Measurements from ENCODE around the gene NFATC4.

- TF ChIP-seq EZH2 (IDR thresholded peaks at IDR 0.05): no peak
- no peak for TF ChIP-seq CTCF (IDR thresholded peaks at IDR 0.05 in 2 of 3, conservative IDR thresholded peaks at IDR 0.05 in 1 of 3; ENCODE audit: borderline replicate concordance in 1 of 3, insufficient read depth in 1 of 3, low read depth in 2 of 3, low read length in 2 of 3)
- peak; percentile 50 for TF ChIP-seq YY1 (IDR thresholded peaks at IDR 0.05; ENCODE audit: extremely low read depth, insufficient replicate concordance, low read depth, low read length)
- peak; percentile 51 for TF ChIP-seq JUND (IDR thresholded peaks at IDR 0.05)
- TF ChIP-seq ELF1 (IDR thresholded peaks at IDR 0.05; ENCODE audit: borderline replicate concordance, low read depth): no peak
- TF ChIP-seq EZH2phosphoT487 (IDR thresholded peaks at IDR 0.05; ENCODE audit: borderline replicate concordance): no peak
- TF ChIP-seq ZNF274 (IDR thresholded peaks at IDR 0.05; ENCODE audit: low read depth, low read length): no peak
- no peak for TF ChIP-seq RAD21 (IDR thresholded peaks at IDR 0.05; ENCODE audit: low read depth)
- TF ChIP-seq POLR2AphosphoS5 (IDR thresholded peaks at IDR 0.05; ENCODE audit: low read depth, low read length): peak; percentile 62
- no peak for TF ChIP-seq POLR2A (IDR thresholded peaks at IDR 0.05; ENCODE audit: borderline replicate concordance, extremely low read depth, insufficient read depth, insufficient read length)
These were observed 1.1 kb upstream of the NFATC4 start for GRCh38 chr14:24366721-24367513.
